Left ventricle myocardium inferior (tissue), 1 donor: ENCODE measurements around the gene TJP1. TPM values are rescaled to one million over a fixed set of nuclear protein-coding genes. Genes with fewer than 3 reads are reported as not detected.

Source experiments
- DNase-seq: peaks from one replicate; pipeline ENCODE4 v3.0.0-alpha.2; 2020
- H3K27ac ChIP-seq: fragments of 200-600 bp; replicated peaks from 2 replicates; pipeline ENCODE4 v1.8.0; 2021
- H3K27me3 ChIP-seq: fragments of 200-600 bp; 2 replicates; pipeline ENCODE4 v1.8.0; 2021; ENCODE audit warnings: low read depth
- H3K36me3 ChIP-seq: fragments of 200-600 bp; 2 replicates; pipeline ENCODE4 v1.8.0; 2021
- H3K4me1 ChIP-seq: fragments of 200-600 bp; 2 replicates; pipeline ENCODE4 v1.8.0; 2021
- H3K4me3 ChIP-seq: fragments of 200-600 bp; 2 replicates; pipeline ENCODE4 v1.8.0; 2021; ENCODE audit warnings: mild to moderate bottlenecking, moderate library complexity
- H3K9me3 ChIP-seq: fragments of 200-600 bp; replicated peaks from 2 replicates; pipeline ENCODE4 v1.8.0; 2021
- CTCF ChIP-seq: fragments of 200-600 bp; IDR thresholded peaks from 2 replicates; pipeline ENCODE4 v1.8.0; 2021; ENCODE audit warnings: antibody characterized with exemption, mild to moderate bottlenecking, borderline replicate concordance
- intact Hi-C: fragments of 100-400 bp; cut with micrococcal nuclease; formaldehyde crosslinking; loops from one replicate; pipeline ENCODE4 v1.11.0; 2022
- total RNA-seq: library from RNA; stranded (reverse); fragmentation: NEBNext Ultra II Directional; extraction: Animal tissue kit (Norgen Biotek cat#: 25700); gene quantifications from one replicate; pipeline ENCODE4 v1.2.1, GENCODE V29; 2021
- donor health status: DM: no; HTN: yes; CAD: no; lungs with severe emphysema.

TJP1 gene
- total RNA-seq, 1 donor from 2014 or later: 108 TPM

GRCh38 chr15:29749365-29750086 is 72.7 kb downstream of the TJP1 start:
- TF ChIP-seq CTCF: no peak

GRCh38 chr15:29747837-29748417 is 74.3 kb downstream of the TJP1 start:
- H3K4me3 ChIP-seq: no peak overlapping the region
- no peak for DNase-seq
- peaks cover 24% of the 10 kb centered on the region for H3K36me3 ChIP-seq
- intact Hi-C loops: no loop called here
- peaks cover 21% of the 10 kb centered on the region for H3K4me1 ChIP-seq
- peak; percentile 61 for TF ChIP-seq CTCF
- no peak overlapping the region for H3K27ac ChIP-seq
- no peaks in the 10 kb centered on the region for H3K27me3 ChIP-seq
- H3K9me3 ChIP-seq: no peaks in the 10 kb centered on the region

More at GRCh38 chr15:29749365-29750086, 72.7 kb downstream of the TJP1 start:
- Histone ChIP-seq H3K27me3 (no peaks in the 10 kb centered on the region), H3K4me3 (no peak overlapping the region), H3K27ac (peak overlapping the region; percentile 22), H3K4me1 (peaks cover 20% of the 10 kb centered on the region), H3K36me3 (peaks cover 27% of the 10 kb centered on the region), H3K9me3 (peaks cover 4% of the 10 kb centered on the region)
- intact Hi-C loops: loop anchor here (5.0 kb wide), 1 partner anchor 168 kb away; no protein-coding TSS in a partner anchor
- no peak for DNase-seq

GRCh38 chr15:29743475-29743874 is 78.8 kb downstream of the TJP1 start:
- no peak for TF ChIP-seq CTCF
- Histone ChIP-seq H3K4me1 (peaks cover 4% of the 10 kb centered on the region), H3K27me3 (no peaks in the 10 kb centered on the region), H3K4me3 (no peak overlapping the region), H3K36me3 (peaks cover 44% of the 10 kb centered on the region), H3K27ac (no peak overlapping the region), H3K9me3 (no peaks in the 10 kb centered on the region)
- no peak for DNase-seq
- intact Hi-C loops: no loop called here

- intact Hi-C loops: no loop called here
- peaks cover 66% of the 10 kb centered on the region for H3K36me3 ChIP-seq
- TF ChIP-seq CTCF: no peak
- H3K4me3 ChIP-seq: no peak overlapping the region
- no peaks in the 10 kb centered on the region for H3K9me3 ChIP-seq
- no peaks in the 10 kb centered on the region for H3K27me3 ChIP-seq
- peaks cover 19% of the 10 kb centered on the region for H3K4me1 ChIP-seq
- DNase-seq: no peak
- no peak overlapping the region for H3K27ac ChIP-seq
Observed at GRCh38 chr15:29740692-29741311, 81.5 kb downstream of the TJP1 start.

GRCh38 chr15:29736744-29737020 is 85.6 kb downstream of the TJP1 start:
- Histone ChIP-seq H3K9me3 (no peaks in the 10 kb centered on the region), H3K27me3 (no peaks in the 10 kb centered on the region), H3K36me3 (peaks cover 87% of the 10 kb centered on the region), H3K4me1 (peaks cover 26% of the 10 kb centered on the region), H3K27ac (peak overlapping the region; percentile 57), H3K4me3 (no peak overlapping the region)
- no peak for TF ChIP-seq CTCF
- no peak for DNase-seq
- intact Hi-C loops: no loop called here
